Osteocyte (in vitro differentiated cells): ENCODE results near the gene PLK1. TPM values are rescaled to one million over a fixed set of nuclear protein-coding genes. Genes with fewer than 3 reads are reported as not detected.

ENCODE experiments used
- DNase-seq: peaks from one replicate; pipeline ENCODE4 v3.0.0; 2021; ENCODE audit warnings: mixed read lengths; ENCODE audit not compliant: unreplicated experiment; ENCODE audit errors: extremely low spot score
- H3K27ac Mint-ChIP-seq: one replicate; pipeline ENCODE4 v1.8.0; 2021; ENCODE audit warnings: mild to moderate bottlenecking, mixed read lengths; ENCODE audit not compliant: unreplicated experiment
- H3K27me3 Mint-ChIP-seq: one replicate; pipeline ENCODE4 v1.8.0; 2021; ENCODE audit warnings: mixed read lengths; ENCODE audit not compliant: unreplicated experiment
- H3K36me3 Mint-ChIP-seq: one replicate; pipeline ENCODE4 v1.8.0; 2021; ENCODE audit warnings: mixed read lengths; ENCODE audit not compliant: unreplicated experiment
- H3K4me1 Mint-ChIP-seq: one replicate; pipeline ENCODE4 v1.8.0; 2021; ENCODE audit warnings: mixed read lengths; ENCODE audit not compliant: unreplicated experiment
- H3K4me3 Mint-ChIP-seq: one replicate; pipeline ENCODE4 v1.8.0; 2021; ENCODE audit warnings: mild to moderate bottlenecking, moderate library complexity, mixed read lengths; ENCODE audit not compliant: unreplicated experiment
- H3K9me3 Mint-ChIP-seq: one replicate; pipeline ENCODE4 v1.8.0; 2021; ENCODE audit warnings: mixed read lengths; ENCODE audit not compliant: unreplicated experiment
- CTCF ChIP-seq: fragments of 200-600 bp; sonication (generic); IDR thresholded peaks from 2 replicates; pipeline ENCODE4 v1.5.0; 2021; ENCODE audit warnings: antibody characterized with exemption, mild to moderate bottlenecking, moderate library complexity
- total RNA-seq: library from RNA; stranded (reverse); gene quantifications from 2 replicates; pipeline ENCODE4 v1.2.1, GENCODE V29; 2021

Gene PLK1
- total RNA-seq, 1 donor from 2014 or later: 17.8 TPM

GRCh38 chr16:23694644-23695373 lies 16.1 kb downstream of the PLK1 start:
- Mint-ChIP-seq H3K4me1 (peaks cover 12% of the 10 kb centered on the region), H3K9me3 (no peaks in the 10 kb centered on the region), H3K27me3 (no peaks in the 10 kb centered on the region), H3K36me3 (peaks cover 7% of the 10 kb centered on the region), H3K27ac (no peak overlapping the region), H3K4me3 (peak overlapping the region; percentile 38)
- TF ChIP-seq CTCF: no peak
- no peak for DNase-seq

GRCh38 chr16:23695756-23696155 lies 17.1 kb downstream of the PLK1 start:
- DNase-seq: no peak
- Mint-ChIP-seq H3K4me3 (no peak overlapping the region), H3K9me3 (no peaks in the 10 kb centered on the region), H3K27me3 (no peaks in the 10 kb centered on the region), H3K36me3 (peaks cover 5% of the 10 kb centered on the region), H3K4me1 (peaks cover 12% of the 10 kb centered on the region), H3K27ac (no peak overlapping the region)
- no peak for TF ChIP-seq CTCF

DNA sequence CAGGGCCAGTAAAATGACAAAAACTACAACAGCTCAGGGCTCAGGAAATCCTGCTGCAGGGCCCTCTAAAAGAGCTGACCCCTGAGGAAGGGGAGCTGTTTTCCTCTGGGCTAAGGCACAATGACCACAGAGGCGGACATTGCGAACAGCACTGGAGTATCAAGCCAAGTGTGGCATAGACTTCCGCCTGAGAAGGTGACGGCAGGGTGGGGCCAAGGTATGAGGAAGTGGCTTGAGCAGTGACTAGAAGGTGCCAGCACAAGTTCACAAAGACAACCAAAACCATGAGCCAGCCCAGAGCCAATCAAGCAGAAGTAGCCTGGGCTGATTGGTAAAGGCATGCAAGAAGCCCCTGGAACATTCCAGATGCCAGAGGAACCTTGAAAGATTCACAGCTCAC lies 20.4 kb downstream of the PLK1 start:
- Mint-ChIP-seq H3K27me3 (peaks cover 9% of the 10 kb centered on the region), H3K9me3 (peaks cover 14% of the 10 kb centered on the region), H3K4me3 (no peak overlapping the region), H3K36me3 (no peaks in the 10 kb centered on the region), H3K4me1 (peaks cover 10% of the 10 kb centered on the region), H3K27ac (no peak overlapping the region)
- TF ChIP-seq CTCF: no peak
- no peak for DNase-seq

GRCh38 chr16:23700093-23700492 lies 21.4 kb downstream of the PLK1 start:
- Mint-ChIP-seq H3K9me3 (peaks cover 14% of the 10 kb centered on the region), H3K36me3 (no peaks in the 10 kb centered on the region), H3K4me1 (peaks cover 1% of the 10 kb centered on the region), H3K27me3 (peaks cover 11% of the 10 kb centered on the region), H3K4me3 (no peak overlapping the region), H3K27ac (no peak overlapping the region)
- no peak for DNase-seq
- no peak for TF ChIP-seq CTCF

- Mint-ChIP-seq H3K4me1 (no peaks in the 10 kb centered on the region), H3K27ac (no peak overlapping the region), H3K4me3 (no peak overlapping the region), H3K9me3 (peaks cover 14% of the 10 kb centered on the region), H3K36me3 (no peaks in the 10 kb centered on the region), H3K27me3 (peaks cover 11% of the 10 kb centered on the region)
- no peak for DNase-seq
- TF ChIP-seq CTCF: no peak
Measured at GRCh38 chr16:23700509-23700908, 21.8 kb downstream of the PLK1 start.
